ENCODE data around the gene STON1.
"Not testable (repeated sequence)": the region's sequence is repeated elsewhere in the genome, so short reads cannot be mapped to it uniquely, and the experiment has no call there.

Gene STON1

DNA sequence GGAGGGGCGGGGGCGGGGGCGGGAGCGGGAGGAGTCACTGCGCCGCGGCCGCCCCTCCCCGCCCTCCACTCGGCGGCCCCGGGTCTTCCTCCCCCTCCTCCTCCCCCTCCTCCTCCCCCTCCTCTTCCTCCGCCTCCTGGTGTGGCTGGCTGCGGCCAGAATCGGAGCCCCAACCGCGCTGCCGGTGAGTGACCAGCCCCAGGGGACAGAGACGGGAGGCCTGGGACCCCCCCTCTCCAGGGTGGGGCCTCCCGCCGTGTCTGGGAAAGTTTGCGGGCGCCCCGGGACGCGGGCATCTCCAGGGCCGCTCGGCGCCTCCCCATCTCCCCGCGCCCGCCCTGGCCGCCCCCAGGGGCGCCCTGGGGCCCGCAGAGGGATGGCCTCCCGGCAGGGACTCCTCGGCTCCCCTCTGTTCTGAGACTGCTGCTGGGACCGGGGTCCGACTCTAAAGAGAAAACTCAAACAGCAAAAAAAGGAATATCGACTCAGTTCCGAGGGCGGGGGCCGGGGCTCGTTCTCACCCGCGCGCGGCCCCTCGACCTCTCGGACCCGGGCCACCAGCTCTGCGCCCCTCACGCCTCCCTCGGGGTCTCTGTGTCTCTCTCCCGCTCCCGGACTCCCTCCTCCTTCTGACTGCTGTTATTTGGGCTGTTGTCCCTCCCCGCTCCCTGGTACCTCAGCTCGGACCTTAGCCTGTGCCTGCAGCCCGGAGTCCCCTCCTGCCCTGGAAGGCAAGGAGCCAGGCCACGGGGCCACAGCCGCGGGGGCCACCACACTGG lies at the start of gene STON1:
Gene STON1 (plus strand): TSS at position 122 of the 779 bp plus-strand sequence. CDS start 50,480 bp downstream, outside the sequence.
- DNase-seq (ENCODE audit: low read depth): no peak

DNA sequence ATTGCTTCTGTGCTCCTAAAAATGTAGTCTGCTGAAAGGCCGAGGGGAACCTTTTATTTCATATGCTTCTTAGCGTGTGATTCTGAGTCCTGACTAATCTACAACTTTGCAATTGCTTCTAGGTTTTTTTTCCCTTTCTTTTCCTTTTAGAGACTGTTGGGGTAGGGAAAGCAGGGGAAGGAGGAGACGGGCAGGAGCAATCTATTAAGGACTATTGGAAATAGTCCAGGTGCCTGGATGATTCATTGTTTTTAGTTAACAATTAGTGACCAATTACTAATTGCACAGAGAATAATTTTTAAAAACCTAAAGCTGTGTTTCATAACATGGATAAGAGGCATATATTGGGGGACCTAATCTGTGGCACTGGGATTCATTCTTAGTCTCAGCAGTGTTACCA lies 49.4 kb upstream of the STON1 start:
- DNase-seq (ENCODE audit: low read depth): no peak

- DNase-seq (ENCODE audit: low read depth): no peak
These were observed 47.6 kb upstream of the STON1 start for GRCh38 chr2:48482313-48482712.

DNA sequence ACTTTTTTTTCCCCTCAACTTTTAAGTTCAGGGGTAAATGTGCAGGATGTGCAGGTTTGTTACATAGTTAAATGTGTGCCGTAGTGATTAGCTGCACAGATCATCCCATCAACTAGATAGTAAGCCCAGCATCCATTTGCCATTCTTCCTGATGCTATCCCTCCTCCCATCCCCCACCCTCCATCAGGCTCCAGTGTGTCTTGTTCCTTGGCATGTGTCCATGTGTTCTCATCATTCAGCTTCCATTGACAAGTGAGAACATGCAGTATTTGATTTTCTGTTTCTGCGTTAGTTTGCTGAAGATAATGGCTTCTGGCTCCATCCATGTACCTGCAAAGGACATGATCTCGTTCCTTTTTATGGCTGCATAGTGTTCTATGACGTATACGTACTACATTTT lies 47.2 kb upstream of the STON1 start:
- no peak for DNase-seq (ENCODE audit: low read depth)

- DNase-seq (ENCODE audit: low read depth): no peak
These were observed 46.4 kb upstream of the STON1 start for GRCh38 chr2:48483506-48483905.

GRCh38 chr2:48483916-48484315 lies 46.0 kb upstream of the STON1 start:
- DNase-seq (ENCODE audit: low read depth): no peak

DNA sequence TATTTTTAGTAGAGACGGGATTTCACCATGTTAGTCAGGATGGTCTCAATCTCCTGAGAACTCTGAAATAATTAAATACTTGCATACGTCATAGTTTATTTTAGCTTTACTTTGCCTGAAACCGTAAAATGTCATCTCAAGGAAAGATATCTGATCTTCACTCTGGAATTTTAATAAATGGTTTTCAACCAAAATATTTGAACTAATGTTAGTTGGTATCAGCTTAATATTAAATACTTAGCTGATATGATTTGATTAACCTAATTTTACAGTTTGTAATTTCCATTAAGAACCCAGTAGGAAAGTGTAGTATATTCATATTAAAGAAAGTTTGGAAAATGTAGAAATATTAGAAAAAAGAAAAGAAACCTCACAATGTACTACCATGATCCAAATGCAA lies 41.4 kb upstream of the STON1 start:
- no peak for DNase-seq (ENCODE audit: low read depth)

- no peak for DNase-seq (ENCODE audit: low read depth)
These were observed 33.1 kb upstream of the STON1 start for GRCh38 chr2:48496849-48497248.

- DNase-seq (ENCODE audit: low read depth): no peak
These were observed 25.2 kb upstream of the STON1 start for GRCh38 chr2:48504647-48505327.

DNA sequence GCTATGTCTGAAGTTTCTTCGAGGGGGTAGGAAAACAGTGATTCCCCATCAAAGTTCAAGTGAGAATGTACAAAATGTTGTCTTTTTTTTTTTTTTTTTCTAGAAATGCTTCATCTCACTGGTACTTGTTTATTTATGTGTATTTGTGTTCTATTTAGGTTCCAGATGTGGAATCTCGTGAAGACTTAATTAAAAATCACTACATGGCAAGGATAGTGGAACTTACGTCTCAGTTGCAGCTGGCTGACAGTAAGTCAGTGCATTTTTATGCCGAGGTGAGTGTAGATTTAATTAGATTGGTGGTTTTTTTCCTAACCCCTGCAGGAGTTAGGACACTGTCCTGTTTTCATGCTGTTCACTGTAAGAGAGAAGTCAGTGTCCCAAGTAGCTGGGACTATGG lies 22.8 kb upstream of the STON1 start:
- no peak for DNase-seq (ENCODE audit: low read depth)

DNA sequence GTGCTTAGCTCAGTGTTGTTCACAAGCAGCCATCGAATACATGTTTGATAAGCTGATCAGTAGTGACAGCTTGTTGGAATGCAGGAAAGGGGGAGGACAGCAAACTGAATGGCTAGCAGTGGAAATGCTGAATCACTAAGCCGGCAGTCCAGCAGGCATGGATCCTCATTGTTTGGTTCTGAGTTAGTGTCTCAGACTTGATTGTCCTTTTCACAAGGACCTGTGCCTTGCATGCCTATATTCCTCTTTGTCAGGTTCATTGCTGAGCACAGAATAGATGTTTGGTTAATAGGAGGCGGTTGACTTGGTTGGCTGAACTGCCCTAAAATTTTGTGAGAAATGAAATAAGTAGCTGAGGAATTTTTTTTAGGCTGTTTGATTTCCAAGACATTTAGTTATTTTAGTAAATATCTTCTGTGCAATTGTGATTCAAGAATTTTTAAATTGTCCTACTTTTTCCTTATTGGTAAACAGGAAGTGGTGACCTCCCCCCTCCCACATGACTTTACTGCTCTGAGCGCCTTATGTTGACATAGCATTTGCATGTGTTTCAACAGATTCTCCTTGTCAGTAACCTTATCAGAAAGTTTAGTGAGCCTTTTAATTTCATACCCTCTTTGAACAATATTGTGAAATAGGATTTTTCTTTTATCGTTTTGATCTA lies 21.4 kb upstream of the STON1 start:
- DNase-seq (ENCODE audit: low read depth): no peak

DNA sequence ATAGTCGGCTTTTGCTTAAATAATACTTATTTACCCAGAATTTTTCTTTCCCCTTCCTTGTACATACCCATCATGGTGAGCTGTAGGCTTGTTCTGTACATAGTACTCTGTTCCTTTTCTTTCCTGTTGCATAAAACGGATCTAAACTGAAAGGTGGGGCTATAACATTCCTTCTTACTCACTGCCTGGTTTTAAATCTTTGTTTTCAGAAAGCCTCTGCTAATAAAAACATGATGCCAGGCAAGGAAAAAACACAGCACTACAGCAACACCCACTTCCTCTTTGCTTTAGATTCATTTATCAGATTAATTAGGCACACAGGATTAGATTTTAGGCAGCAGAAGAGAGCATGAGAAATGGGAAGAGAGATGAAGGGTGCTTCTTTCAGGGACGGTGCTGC lies 19.6 kb upstream of the STON1 start:
- DNase-seq (ENCODE audit: low read depth): no peak

DNA sequence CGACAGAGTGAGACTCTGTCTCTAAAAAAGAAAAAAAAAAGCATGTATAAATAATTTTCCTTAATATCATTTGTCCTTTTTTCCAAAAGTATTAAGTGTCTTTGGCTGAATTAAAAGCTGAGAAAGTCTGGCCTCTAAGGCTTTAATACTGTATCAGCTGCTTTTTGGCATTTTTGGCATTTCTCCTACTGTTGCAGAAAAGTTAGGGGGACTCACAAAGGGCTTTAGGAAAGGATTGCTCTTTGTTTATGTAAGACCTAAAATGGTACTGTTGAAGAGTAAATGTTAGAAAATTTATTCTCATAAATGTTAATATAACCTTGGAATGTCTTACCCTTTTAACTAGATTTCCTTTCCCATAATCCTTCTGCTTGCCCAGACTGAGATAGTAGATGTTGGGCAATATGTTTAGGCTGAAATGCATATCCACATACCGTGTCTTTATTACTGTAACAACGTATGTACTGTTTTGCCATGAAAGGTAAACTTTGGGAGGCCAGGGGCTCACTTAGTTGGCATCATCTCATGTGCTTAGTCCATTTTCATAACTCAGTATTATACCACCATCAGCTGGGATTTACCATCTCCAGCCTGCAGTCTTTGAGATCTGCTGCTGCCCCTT lies 18.0 kb upstream of the STON1 start:
- no peak for DNase-seq (ENCODE audit: low read depth)

DNA sequence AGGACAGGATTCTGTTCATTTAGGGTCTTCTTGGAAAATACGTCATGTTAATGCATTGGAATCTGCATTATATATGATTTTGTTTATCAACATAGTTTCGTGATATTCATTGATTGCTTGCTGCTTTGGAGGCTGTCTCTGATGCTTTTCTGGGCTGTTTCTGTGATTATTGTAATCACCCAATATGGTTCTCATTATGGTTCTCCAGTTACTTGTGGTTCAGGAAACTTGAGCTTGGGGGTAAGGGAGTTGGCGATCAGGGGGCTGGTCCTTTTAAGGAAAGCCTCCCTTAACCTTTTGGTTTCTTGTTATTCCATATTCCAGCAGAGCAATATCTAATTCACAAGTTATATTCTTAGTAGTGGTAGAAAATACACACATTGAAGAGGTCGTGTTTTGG lies 17.4 kb upstream of the STON1 start:
- no peak for DNase-seq (ENCODE audit: low read depth)

DNA sequence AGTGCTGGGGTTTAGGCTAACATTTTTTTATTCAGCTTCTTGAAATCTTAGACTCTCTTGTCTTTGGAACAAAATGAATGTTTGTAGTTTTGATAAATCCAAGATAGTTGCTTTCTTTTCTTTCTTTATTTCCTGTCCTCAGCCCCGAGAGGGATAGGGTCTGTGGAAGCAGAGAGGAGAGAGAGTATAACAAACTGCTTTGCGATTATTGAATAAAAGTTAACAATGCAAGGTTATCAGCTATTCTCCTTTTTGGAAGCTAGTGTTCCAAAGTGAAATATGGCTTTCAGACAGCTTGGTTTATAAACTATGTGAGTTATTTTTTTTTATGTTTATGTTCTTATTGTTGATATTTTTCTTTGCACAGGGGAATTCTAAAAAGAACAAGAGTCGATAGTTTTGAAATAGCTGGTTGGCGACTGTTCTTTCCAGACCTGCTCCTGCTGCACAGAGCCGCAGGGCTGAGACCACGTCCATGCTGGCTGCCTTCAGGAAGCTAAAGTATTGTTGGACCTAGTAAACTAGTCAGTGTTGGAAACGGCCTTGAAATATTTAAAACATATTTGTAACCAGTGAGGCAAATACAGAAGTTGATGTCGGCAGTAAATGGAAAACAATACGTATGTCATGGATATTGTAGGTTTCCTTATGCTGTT lies 15.5 kb upstream of the STON1 start:
- DNase-seq (ENCODE audit: low read depth): no peak

DNA sequence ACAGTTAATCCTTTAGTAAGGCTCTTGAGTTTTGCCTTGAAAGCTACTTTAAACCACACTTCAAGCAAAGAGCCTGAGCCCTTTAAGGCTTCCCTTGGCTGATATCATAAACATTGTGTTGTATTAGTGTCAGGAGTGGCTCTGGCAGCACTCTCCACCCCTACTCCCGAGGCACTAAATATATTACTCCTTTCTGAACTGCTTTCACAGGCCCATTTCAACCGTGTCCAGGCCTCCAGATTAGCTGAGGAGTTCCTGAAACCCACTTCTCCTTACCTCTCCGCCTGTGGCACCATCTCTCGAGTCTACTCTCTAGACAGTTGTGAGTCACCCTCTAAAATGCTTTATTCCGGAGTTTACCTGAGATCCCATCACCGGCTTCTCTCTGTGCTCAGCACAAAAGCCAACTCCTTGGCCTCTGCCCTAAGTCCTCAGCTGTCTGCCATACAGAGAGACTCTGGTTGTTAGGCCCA lies 14.4 kb upstream of the STON1 start:
- no peak for DNase-seq (ENCODE audit: low read depth)

GRCh38 chr2:48519593-48519992 lies 10.4 kb upstream of the STON1 start:
- DNase-seq (ENCODE audit: low read depth): no peak

- not testable (repeated sequence) for DNase-seq (ENCODE audit: low read depth)
These were observed 5.2 kb upstream of the STON1 start for GRCh38 chr2:48524756-48525155.

GRCh38 chr2:48525269-48525943 lies 4.5 kb upstream of the STON1 start:
- DNase-seq (ENCODE audit: low read depth): no peak

GRCh38 chr2:48527226-48527885 lies 2.6 kb upstream of the STON1 start:
- DNase-seq (ENCODE audit: low read depth): no peak

DNA sequence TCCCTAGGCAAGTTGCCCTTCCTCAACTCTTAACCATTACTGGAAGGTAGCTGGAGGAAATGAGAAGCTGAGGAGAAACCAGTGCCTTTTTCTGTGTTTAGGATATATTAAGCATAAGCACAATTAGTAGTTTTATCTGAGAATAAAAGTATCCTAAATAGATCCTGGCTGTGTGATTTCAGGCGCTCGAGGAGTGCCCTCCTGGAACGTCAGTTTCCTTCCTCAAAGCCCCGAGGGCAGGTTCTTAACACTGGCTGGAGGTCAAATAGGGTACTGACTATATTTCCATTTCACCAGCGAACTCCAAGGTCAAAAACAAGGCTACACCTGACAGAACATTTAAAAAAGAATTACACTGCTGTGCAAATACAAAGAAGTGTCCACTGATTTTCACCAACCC lies 1.5 kb upstream of the STON1 start:
- DNase-seq (ENCODE audit: low read depth): no peak

Data from stimulated activated CD8-positive, alpha-beta memory T cell treated with anti-CD3 and anti-CD28 coated beads, Interleukin-15, amount 100 ng/mL, for 24 hours (primary cell).